AML-193 (cell line): ENCODE results near the gene SLC51B.
A peak's percentile ranks its signal among the peaks of the same experiment; 100 is the strongest.
"Not testable (repeated sequence)": the region's sequence is repeated elsewhere in the genome, so short reads cannot be mapped to it uniquely, and the experiment has no call there.

Experiments
- DNase-seq, 2 experiments: peaks; one replicate each; lab custom pipeline; 2025; lab: John Stamatoyannopoulos, UW

Gene SLC51B

GRCh38 chr15:65084500-65085206, 39.5 kb downstream of the SLC51B start:
- DNase-seq = no peak

GRCh38 chr15:65085207-65085753, 40.1 kb downstream of the SLC51B start:
- no peak for DNase-seq

- DNase-seq = peak in 1 of 2 experiments; percentile 6
These were observed 40.9 kb downstream of the SLC51B start for GRCh38 chr15:65085990-65086679.

GRCh38 chr15:65086680-65087111, 41.5 kb downstream of the SLC51B start:
- DNase-seq = no peak

GRCh38 chr15:65087411-65087810, 42.2 kb downstream of the SLC51B start:
- DNase-seq = no peak

- DNase-seq = no peak
These were observed 42.9 kb downstream of the SLC51B start for GRCh38 chr15:65087873-65088642.

- no peak for DNase-seq
These were observed 43.4 kb downstream of the SLC51B start for GRCh38 chr15:65088643-65089021.

GRCh38 chr15:65089206-65089824, 44.1 kb downstream of the SLC51B start:
- no peak for DNase-seq

- DNase-seq = no peak
These were observed 47.0 kb downstream of the SLC51B start for GRCh38 chr15:65091946-65092770.

GRCh38 chr15:65092911-65093792, 48.0 kb downstream of the SLC51B start:
- no peak for DNase-seq

- not testable (repeated sequence) for DNase-seq
These were observed 48.6 kb downstream of the SLC51B start for GRCh38 chr15:65093793-65094170.

GRCh38 chr15:65094294-65094995, 49.3 kb downstream of the SLC51B start:
- DNase-seq = no peak

- DNase-seq = no peak
These were observed 50.0 kb downstream of the SLC51B start for GRCh38 chr15:65095011-65095746.

- DNase-seq = no peak
These were observed 50.5 kb downstream of the SLC51B start for GRCh38 chr15:65095747-65096104.

GRCh38 chr15:65096481-65097385, 51.5 kb downstream of the SLC51B start:
- no peak for DNase-seq

- DNase-seq = no peak
These were observed 52.6 kb downstream of the SLC51B start for GRCh38 chr15:65097651-65098263.

- DNase-seq = no peak
These were observed 54.1 kb downstream of the SLC51B start for GRCh38 chr15:65099336-65099735.
